K562 (cell line): Measurements from ENCODE around the gene GNPTAB. TPM values are rescaled to one million over a fixed set of nuclear protein-coding genes. Genes with fewer than 3 reads are reported as not detected.
A peak's percentile ranks its signal among the peaks of the same experiment; 100 is the strongest.

Experiments
- BMI1 ChIP-seq: fragments of 150-350 bp; IDR thresholded peaks from 2 replicates; pipeline ENCODE4 v1.6.1; 2014; ENCODE audit warnings: low read length
- CREB1 ChIP-seq, 2 experiments: sonication (generic) in 1 of 2; formaldehyde crosslinking in 1 of 2; IDR thresholded peaks; 2 replicates each; pipeline versions ENCODE4 v1.6.1 to v1.8.0; 2012 to 2022; ENCODE audit warnings: inconsistent platforms in 1 of 2, mild to moderate bottlenecking in 1 of 2, missing genetic modification reagents in 1 of 2, moderate library complexity in 1 of 2
- DDX20 ChIP-seq: fragments of 450-650 bp; IDR thresholded peaks from 2 replicates; pipeline ENCODE4 v1.6.1; 2016; ENCODE audit warnings: missing genetic modification characterization, low read depth, mild to moderate bottlenecking, missing compliant biosample characterization, moderate library complexity
- ERF ChIP-seq: fragments of 450-650 bp; formaldehyde crosslinking; IDR thresholded peaks from 2 replicates; pipeline ENCODE4 v1.4.0; 2020; ENCODE audit warnings: mild to moderate bottlenecking, mixed read lengths
- FOXJ2 ChIP-seq: fragments of 200-800 bp; sonication (Bioruptor generic); IDR thresholded peaks from 2 replicates; pipeline ENCODE4 v1.6.1; 2016; ENCODE audit warnings: missing genetic modification characterization, missing compliant biosample characterization
- HDAC3 ChIP-seq: fragments of 450-650 bp; IDR thresholded peaks from 2 replicates; pipeline ENCODE4 v1.6.1; 2018; ENCODE audit warnings: borderline replicate concordance, mild to moderate bottlenecking, moderate library complexity; ENCODE audit not compliant: partially characterized antibody
- HNRNPLL ChIP-seq: fragments of 200-400 bp; formaldehyde crosslinking; IDR thresholded peaks from 2 replicates; pipeline ENCODE4 v1.6.1; 2017; ENCODE audit warnings: low read length, low read depth, mild to moderate bottlenecking; ENCODE audit not compliant: poor library complexity, severe bottlenecking
- ILF3 ChIP-seq: fragments of 450-650 bp; IDR thresholded peaks from 2 replicates; pipeline ENCODE4 v1.6.1; 2018; ENCODE audit warnings: antibody characterized with exemption, mild to moderate bottlenecking, moderate library complexity, borderline replicate concordance
- NCOA6 ChIP-seq: fragments of 450-650 bp; IDR thresholded peaks from 2 replicates; pipeline ENCODE4 v1.6.1; 2017; ENCODE audit warnings: mild to moderate bottlenecking
- NFRKB ChIP-seq: fragments of 450-650 bp; IDR thresholded peaks from 2 replicates; pipeline ENCODE4 v1.6.1; 2016; ENCODE audit warnings: low read depth
- POU5F1 ChIP-seq: fragments of 150-350 bp; IDR thresholded peaks from 2 replicates; pipeline ENCODE4 v1.6.1; 2014; ENCODE audit warnings: borderline replicate concordance, low read length, low read depth, mild to moderate bottlenecking; ENCODE audit not compliant: partially characterized antibody
- RBM17 ChIP-seq: fragments of 200-400 bp; formaldehyde crosslinking; IDR thresholded peaks from 2 replicates; pipeline ENCODE4 v1.6.1; 2017; ENCODE audit warnings: low read depth, mild to moderate bottlenecking, low read length, borderline replicate concordance
- SMC3 ChIP-seq: conservative IDR thresholded peaks from 2 replicates; pipeline ENCODE4 v1.6.1; 2011; ENCODE audit warnings: low read depth, low read length, improper control_type of control experiment; ENCODE audit not compliant: insufficient read depth
- SNAPC5 ChIP-seq: fragments of 250-450 bp; sonication (Bioruptor Pico); IDR thresholded peaks from 2 replicates; pipeline ENCODE4 v1.8.0; 2021; ENCODE audit warnings: moderate library complexity, mild to moderate bottlenecking, inconsistent platforms
- TRIM25 ChIP-seq: fragments of 450-650 bp; IDR thresholded peaks from 2 replicates; pipeline ENCODE4 v1.7.0; 2016; ENCODE audit warnings: borderline replicate concordance
- ZBTB9 ChIP-seq: fragments of 450-650 bp; formaldehyde crosslinking; IDR thresholded peaks from 2 replicates; pipeline ENCODE4 v1.4.0; 2020; ENCODE audit warnings: mild to moderate bottlenecking, moderate library complexity
- ZEB2 ChIP-seq: fragments of 450-650 bp; IDR thresholded peaks from 2 replicates; pipeline ENCODE4 v1.6.1; 2016
- ZKSCAN1 ChIP-seq: fragments of 150-350 bp; IDR thresholded peaks from 2 replicates; pipeline ENCODE4 v1.6.1; 2016; ENCODE audit warnings: low read depth, low read length
- ZNF121 ChIP-seq: sonication (generic); formaldehyde crosslinking; conservative IDR thresholded peaks from 2 replicates; pipeline ENCODE4 v1.8.0; 2022; ENCODE audit warnings: missing genetic modification reagents
- ZNF830 ChIP-seq: fragments of 250-450 bp; sonication (Bioruptor Pico); IDR thresholded peaks from 2 replicates; pipeline ENCODE4 v1.5.0; 2021; ENCODE audit warnings: mild to moderate bottlenecking
- ZZZ3 ChIP-seq: fragments of 450-650 bp; IDR thresholded peaks from 2 replicates; pipeline ENCODE4 v1.6.1; 2016; ENCODE audit warnings: antibody characterized with exemption, mild to moderate bottlenecking, moderate library complexity
- polyA plus RNA-seq, 8 experiments: library from polyadenylated mRNA; depleted of rRNA in 4 of 8; stranded (reverse) in 5 of 8; unstranded in 3 of 8; fragments of >200 nt; fragmentation: Nextera tagmentation in 2 of 8; fragmentation: Illumina TruSeq in 1 of 8; extraction: Ambion mirVana in 2 of 8; extraction: Trizol in 1 of 8; gene quantifications; 2 replicates each; pipeline versions ENCODE4 v1.2.1 to v1.2.3, GENCODE V29; 2011 to 2014; ENCODE audit warnings: inconsistent platforms in 1 of 8, missing spikeins in 1 of 8
- total RNA-seq, 7 experiments: library from RNA; depleted of rRNA in 6 of 7; stranded (reverse); fragments of >200 nt in 6 of 7; fragmentation: Illumina TruSeq in 2 of 7; extraction: Trizol in 2 of 7; gene quantifications; 2 replicates each; pipeline versions ENCODE4 v1.2.1 to v1.2.3, GENCODE V29; 2011 to 2021; ENCODE audit warnings: low replicate concordance in 1 of 7
- TF ChIP-seq, protein P1 (sequence below): fragments of 200-800 bp; sonication (Bioruptor generic); IDR thresholded peaks from 2 replicates; pipeline ENCODE4 v1.6.1; 2017; ENCODE audit warnings: missing genetic modification characterization, missing compliant biosample characterization
- TF ChIP-seq, protein P2 (sequence below), 2 experiments: fragments of 450-650 bp; IDR thresholded peaks; 2 replicates each; pipeline ENCODE4 v1.6.1; 2016

GNPTAB gene
- total and polyA plus RNA-seq, 9 of the 15 experiments (the other 6 are each of a cell fraction or from before 2014, with no cell fraction given), result 5.9 to 23.2 (median 19.3) TPM

GRCh38 chr12:101697197-101697929 lies 133.4 kb downstream of the GNPTAB start, which contains the start of gene CHPT1 (continued):
- no peak for TF ChIP-seq SMC3
- no peak for TF ChIP-seq FOXJ2 (tag)
- no peak for TF ChIP-seq ZNF830 (CRISPR knock-in tag)
- TF ChIP-seq ILF3, result no peak
- TF ChIP-seq CREB1 (IDR thresholded peaks at IDR 0.05), result peak; percentile 21; the same call in 1 of the 2 replicates
- TF ChIP-seq CREB1 (CRISPR knock-in tag; IDR thresholded peaks at IDR 0.05), result no peak; the same call in 1 of the 2 replicates
- TF ChIP-seq DDX20 (tag), result no peak
- no peak for TF ChIP-seq NCOA6
- TF ChIP-seq ZBTB9, result no peak
- TF ChIP-seq TRIM25, result no peak
- no peak for TF ChIP-seq HDAC3
- no peak for TF ChIP-seq ZNF121 (CRISPR knock-in tag)
- no peak for TF ChIP-seq HNRNPLL
- no peak for TF ChIP-seq ZEB2
- TF ChIP-seq, protein P1, sequence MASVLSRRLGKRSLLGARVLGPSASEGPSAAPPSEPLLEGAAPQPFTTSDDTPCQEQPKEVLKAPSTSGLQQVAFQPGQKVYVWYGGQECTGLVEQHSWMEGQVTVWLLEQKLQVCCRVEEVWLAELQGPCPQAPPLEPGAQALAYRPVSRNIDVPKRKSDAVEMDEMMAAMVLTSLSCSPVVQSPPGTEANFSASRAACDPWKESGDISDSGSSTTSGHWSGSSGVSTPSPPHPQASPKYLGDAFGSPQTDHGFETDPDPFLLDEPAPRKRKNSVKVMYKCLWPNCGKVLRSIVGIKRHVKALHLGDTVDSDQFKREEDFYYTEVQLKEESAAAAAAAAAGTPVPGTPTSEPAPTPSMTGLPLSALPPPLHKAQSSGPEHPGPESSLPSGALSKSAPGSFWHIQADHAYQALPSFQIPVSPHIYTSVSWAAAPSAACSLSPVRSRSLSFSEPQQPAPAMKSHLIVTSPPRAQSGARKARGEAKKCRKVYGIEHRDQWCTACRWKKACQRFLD (CRISPR knock-in tag), result peak; percentile 30; the same call in 1 of the 2 replicates
- TF ChIP-seq, protein P2, sequence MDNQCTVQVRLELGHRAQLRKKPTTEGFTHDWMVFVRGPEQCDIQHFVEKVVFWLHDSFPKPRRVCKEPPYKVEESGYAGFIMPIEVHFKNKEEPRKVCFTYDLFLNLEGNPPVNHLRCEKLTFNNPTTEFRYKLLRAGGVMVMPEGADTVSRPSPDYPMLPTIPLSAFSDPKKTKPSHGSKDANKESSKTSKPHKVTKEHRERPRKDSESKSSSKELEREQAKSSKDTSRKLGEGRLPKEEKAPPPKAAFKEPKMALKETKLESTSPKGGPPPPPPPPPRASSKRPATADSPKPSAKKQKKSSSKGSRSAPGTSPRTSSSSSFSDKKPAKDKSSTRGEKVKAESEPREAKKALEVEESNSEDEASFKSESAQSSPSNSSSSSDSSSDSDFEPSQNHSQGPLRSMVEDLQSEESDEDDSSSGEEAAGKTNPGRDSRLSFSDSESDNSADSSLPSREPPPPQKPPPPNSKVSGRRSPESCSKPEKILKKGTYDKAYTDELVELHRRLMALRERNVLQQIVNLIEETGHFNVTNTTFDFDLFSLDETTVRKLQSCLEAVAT (IDR thresholded peaks at IDR 0.05), result no peak
- no peak for TF ChIP-seq ZZZ3
- no peak for TF ChIP-seq ERF
- TF ChIP-seq RBM17, result no peak
- TF ChIP-seq POU5F1, result no peak
- TF ChIP-seq NFRKB, result no peak
- TF ChIP-seq ZKSCAN1, result no peak
- TF ChIP-seq BMI1, result no peak
- no peak for TF ChIP-seq SNAPC5 (CRISPR knock-in tag)
